A172 (cell line): Measurements from ENCODE around the gene EML6. TPM values are rescaled to one million over a fixed set of nuclear protein-coding genes. Genes with fewer than 3 reads are reported as not detected.

Experiments
- DNase-seq: peaks from one replicate; pipeline ENCODE4 v3.0.0-alpha.2; 2015; ENCODE audit warnings: low spot score
- total RNA-seq: library from RNA; depleted of rRNA; stranded (reverse); fragments of >200 nt; shearing (Covaris generic); gene quantifications from 2 replicates; pipeline ENCODE4 v1.2.3, GENCODE V29; 2014

The EML6 gene
- total RNA-seq, 1 experiment from 2014 or later, result 0.67 TPM

GRCh38 chr2:54909001-54909400 is 185.5 kb downstream of the EML6 start:
- no peak for DNase-seq

GRCh38 chr2:54912305-54912704 is 188.8 kb downstream of the EML6 start:
- no peak for DNase-seq

DNA sequence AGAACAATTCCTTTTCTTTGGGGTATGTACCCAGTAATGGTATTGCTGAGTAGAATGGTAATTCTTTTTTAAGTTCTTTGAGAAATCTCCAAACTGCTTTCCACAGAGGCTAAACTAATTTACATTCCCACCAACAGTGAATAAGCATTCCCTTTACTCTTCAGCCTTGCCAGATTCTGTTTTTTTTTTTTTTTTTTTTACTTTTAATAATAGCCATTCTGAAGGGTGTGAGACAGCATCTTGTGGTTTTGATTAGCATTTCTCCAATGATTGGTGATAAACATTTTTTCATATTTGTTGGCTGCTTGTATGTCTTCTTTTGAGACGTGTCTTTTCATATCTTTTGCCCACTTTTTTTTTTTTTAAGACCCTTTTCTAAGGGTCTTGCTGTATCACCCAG is 189.4 kb downstream of the EML6 start:
- DNase-seq, result no peak

GRCh38 chr2:54914637-54915036 is 191.2 kb downstream of the EML6 start:
- no peak for DNase-seq

GRCh38 chr2:54915101-54915500 is 191.6 kb downstream of the EML6 start:
- no peak for DNase-seq

- DNase-seq, result no peak
Measured at GRCh38 chr2:54916637-54917036, 193.2 kb downstream of the EML6 start.

DNA sequence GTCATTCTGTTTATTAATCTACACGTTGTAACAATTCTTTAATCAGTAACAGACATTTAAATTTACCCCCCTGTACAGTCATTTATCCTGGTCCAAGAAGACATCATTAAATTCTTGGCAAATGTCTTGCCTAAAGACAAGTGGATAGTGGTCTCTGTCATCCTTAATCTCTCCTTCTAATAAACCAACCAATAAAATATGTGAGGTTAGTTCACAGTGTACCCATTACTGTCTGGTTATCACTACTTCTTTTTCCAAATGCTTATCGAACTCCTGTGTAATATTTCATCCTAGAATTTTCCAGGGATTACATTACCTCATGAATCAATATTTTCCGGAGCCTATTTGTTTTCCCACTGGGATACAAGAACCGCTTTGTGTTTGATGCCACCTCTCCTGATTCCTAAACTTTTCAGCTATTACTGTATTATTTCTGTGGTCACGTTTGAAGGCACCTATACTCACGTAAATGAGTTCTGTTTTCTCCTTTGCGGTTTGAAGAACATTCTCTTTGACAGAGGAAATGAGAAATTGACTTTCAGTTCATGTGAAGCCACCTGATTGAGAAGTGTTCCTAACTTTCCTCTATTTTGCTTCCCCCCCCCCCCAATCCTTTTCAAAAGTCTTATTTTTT is 195.3 kb downstream of the EML6 start:
- no peak for DNase-seq

DNA sequence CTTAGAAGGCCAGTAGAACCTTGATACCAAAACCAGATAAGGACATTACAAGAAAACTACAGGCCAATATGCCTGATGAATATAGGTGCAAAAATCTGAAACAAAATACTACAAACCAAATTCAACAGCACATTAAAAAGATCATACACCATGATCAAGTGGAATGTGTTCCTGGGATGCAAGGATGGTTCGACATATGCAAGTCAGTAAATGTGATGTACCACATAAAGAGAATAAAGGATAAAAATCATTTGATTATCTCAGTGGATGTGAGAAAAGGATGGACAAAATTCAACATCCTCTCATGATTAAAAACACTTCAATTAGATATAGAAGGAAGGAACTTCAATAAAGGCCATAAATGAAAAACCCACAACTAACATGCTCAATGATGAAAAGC is 197.2 kb downstream of the EML6 start:
- DNase-seq, result no peak

DNA sequence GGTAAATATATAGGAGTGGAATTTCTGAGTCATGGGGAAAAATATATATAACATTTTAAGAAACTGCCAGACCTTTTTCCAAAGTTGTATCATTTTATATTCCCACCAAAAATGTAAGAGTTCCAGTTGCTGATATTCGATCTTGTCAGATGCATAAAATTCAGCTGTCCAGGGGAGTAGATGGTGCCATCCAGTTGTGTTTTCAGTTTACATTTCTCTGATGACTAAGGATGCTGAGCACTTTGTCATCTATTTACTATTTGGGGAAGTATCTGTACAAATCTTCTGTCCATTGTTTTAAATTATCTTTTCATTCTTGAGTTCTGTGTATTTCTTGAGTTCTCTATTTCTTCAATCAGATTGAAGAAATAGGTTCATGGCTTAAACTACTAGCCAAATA is 200.7 kb downstream of the EML6 start:
- DNase-seq, result no peak

DNA sequence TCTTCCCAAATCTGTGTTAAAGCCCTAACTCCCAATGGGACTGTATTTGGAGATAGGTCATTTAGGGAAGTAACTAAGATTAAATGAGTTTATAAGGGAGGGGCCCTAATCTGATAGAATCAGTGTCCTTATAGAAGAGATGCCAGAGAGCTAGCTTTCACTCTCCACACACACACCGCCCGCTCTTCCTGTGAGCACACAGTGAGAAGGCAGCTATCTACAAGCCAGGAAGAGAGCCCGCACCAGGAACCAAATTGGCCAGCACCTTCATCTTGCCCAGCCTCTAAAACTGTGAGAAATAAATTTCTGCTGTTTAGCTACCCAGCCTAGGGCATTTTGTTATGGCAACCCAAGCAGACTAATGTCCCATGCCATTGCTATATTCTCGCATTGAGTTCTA is 201.6 kb downstream of the EML6 start:
- no peak for DNase-seq

GRCh38 chr2:54927085-54927750 is 203.8 kb downstream of the EML6 start:
- DNase-seq, result no peak

GRCh38 chr2:54927751-54928615 is 204.5 kb downstream of the EML6 start:
- no peak for DNase-seq

DNA sequence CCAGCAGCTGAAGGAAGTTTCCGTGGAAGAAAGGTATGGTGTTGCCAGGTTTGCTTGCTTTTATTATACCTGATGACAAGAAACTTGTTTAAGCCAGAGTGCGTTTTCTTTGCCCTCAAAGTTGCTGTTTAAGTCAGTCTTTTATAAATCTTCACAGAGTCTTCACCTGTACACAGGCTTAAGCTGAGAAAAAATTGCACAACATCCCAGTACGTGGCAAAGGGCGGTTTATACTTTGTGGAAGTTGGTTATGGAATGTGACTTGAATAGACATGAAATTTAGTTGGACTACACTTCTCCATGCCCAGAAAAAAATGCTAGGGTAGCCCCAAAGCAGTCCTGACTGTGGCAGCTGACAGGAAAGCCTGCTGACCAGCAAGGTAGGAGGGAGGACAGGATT is 205.3 kb downstream of the EML6 start:
- no peak for DNase-seq

DNA sequence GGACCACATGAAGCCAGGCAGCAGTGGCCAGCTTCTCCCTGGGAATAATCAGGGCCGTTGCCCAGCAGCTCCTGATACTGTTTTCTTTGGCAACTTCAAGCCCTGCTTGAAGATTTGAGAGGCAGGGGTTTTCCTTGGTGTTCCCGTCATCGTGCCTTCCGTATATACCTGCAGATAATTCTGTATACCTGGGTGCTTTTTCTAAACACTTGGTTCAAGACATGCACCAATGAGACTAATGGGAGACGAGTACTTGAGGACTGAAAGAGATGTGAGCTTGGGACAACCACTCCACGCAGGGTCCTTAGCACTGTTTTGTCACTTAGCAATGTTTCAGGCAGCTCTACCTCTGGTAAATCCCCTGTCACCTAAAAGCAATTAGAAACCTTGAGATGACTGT is 208.0 kb downstream of the EML6 start:
- DNase-seq, result no peak

DNA sequence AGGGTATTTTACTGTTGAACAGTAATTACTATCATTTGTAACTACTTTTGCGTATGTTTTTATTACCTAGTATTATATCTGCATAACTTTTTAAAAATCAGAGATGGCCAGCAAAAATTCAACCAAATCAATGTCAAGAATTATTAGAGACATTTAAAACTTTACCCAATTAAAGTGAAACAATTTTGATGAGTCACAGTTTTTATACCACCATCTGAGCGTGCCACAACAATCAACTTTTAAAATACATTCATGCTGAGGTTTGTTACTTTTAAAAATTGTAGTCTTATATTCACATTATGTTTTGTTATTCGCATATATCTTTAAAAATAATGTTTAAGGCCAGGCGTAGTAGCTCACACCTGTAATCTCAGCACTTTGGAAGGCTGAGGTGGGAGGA is 211.9 kb downstream of the EML6 start:
- no peak for DNase-seq

DNA sequence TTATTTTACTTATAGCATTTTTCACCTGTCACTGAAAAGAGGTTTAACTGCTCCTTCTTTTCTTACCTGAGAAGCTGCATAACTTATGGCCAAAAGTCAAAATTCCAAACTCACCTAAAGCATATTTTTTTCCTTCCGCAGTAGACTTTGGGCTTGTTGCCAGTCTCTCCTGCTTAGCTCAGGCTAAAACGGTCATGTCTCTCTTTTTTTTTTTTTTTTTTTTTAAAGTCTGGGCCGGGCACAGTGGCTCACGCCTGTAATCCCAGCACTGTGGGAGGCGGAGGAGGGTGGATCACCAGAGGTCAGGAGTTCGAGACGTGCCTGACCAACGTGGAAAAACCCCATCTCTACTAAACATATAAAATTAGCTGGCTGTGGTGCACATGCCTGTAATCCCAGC is 213.3 kb downstream of the EML6 start:
- DNase-seq, result no peak

GRCh38 chr2:54939446-54940118 is 216.1 kb downstream of the EML6 start:
- no peak for DNase-seq

DNA sequence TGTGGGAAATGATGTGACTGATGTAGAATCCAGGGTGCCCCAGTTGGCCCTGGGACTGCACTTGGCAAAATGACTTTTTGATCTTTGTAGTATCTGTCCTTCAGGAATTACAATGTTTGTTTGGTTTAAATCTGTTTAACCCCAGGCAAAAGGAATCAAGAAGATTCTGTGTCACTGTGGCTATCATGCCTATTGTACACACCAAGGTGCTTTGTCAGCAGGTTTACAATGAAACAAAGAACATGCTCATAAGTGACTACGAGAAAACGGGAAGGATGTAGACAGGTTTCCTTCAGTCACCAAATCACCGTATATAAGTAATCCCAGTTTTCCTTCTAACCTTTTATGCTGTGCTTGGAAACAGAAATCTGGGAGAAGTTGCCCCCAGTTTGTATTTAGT is 217.3 kb downstream of the EML6 start:
- no peak for DNase-seq

GRCh38 chr2:54941248-54941984 is 218.0 kb downstream of the EML6 start:
- no peak for DNase-seq

DNA sequence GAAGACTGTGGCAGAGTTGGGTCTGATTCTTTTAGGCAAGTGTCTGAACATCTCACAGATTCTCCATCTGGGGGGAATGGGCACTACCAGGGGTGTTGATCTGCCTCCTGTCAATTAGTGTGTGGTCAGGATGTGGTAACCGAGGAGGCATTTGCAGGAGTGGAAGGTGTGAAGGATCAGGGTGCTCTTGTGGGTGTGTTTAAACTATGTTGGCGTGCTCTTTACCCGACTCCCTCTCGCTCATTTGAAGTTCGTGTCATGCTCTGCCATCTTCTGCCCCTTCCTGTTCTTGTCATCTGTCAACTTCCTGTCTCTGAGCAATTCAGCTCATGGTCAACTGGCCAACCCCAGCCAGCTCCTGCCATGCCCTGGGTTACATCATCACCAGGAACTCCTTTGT is 218.9 kb downstream of the EML6 start:
- no peak for DNase-seq

DNA sequence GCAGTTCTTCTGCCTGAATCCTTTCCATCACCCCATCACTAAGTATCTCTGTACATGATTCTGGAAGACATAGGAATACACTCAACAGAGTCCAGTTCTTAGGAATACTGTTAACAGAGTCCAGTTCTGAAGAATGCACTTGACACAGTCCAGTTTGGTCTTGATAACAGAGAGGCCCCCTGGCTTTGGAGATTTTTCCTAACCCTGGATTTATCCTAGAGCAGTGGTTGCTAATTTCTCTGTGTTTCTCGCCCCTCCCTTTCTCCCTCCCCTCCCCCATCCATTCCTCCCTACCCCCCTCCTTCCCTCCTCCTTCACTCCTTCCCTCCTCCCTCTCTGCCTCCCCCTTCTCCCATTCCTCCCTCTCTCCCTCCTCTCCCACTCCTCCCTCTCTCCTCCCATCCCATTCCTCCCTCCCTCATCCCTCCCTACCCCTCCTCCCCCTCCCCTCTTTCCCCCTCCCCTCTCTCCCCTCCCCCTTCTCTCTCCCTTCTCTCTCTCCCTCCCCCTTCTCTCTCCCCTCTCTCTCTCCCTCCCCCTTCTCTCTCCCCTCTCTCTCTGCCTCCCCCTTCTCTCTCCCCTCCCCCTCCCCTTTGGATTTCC is 221.4 kb downstream of the EML6 start:
- DNase-seq, result no peak
